Measurements from ENCODE around the gene SMIM41.
A peak's percentile ranks its signal among the peaks of the same experiment; 100 is the strongest.

SMIM41 gene

GRCh38 chr12:52067081-52067374 is 12.5 kb upstream of the SMIM41 start:
- DNase-seq (ENCODE audit: extremely low read depth, low read depth), result no peak
- no peak for TF ChIP-seq CTCF (IDR thresholded peaks at IDR 0.05; ENCODE audit: low read depth, low read length)

- DNase-seq (ENCODE audit: extremely low read depth, low read depth), result peak; percentile 92
- peak; percentile 83 for TF ChIP-seq CTCF (IDR thresholded peaks at IDR 0.05; ENCODE audit: low read depth, low read length)
Measured at GRCh38 chr12:52069327-52070184, 9.9 kb upstream of the SMIM41 start, which contains the start of gene ATG101. Gene ATG101 (plus strand): TSS chr12:52069978. CDS start chr12:52073651, 3,673 bp downstream.

- no peak for TF ChIP-seq CTCF (IDR thresholded peaks at IDR 0.05; ENCODE audit: low read depth, low read length)
- no peak for DNase-seq (ENCODE audit: extremely low read depth, low read depth)
Measured at GRCh38 chr12:52070185-52070925, 9.1 kb upstream of the SMIM41 start.

GRCh38 chr12:52073531-52074381 is 5.7 kb upstream of the SMIM41 start:
- DNase-seq (ENCODE audit: extremely low read depth, low read depth), result no peak
- no peak for TF ChIP-seq CTCF (IDR thresholded peaks at IDR 0.05; ENCODE audit: low read depth, low read length)

GRCh38 chr12:52074971-52075724 is 4.4 kb upstream of the SMIM41 start:
- TF ChIP-seq CTCF (IDR thresholded peaks at IDR 0.05; ENCODE audit: low read depth, low read length), result no peak
- no peak for DNase-seq (ENCODE audit: extremely low read depth, low read depth)

GRCh38 chr12:52076811-52077210 is 2.7 kb upstream of the SMIM41 start:
- no peak for TF ChIP-seq CTCF (IDR thresholded peaks at IDR 0.05; ENCODE audit: low read depth, low read length)
- DNase-seq (ENCODE audit: extremely low read depth, low read depth), result no peak

Measured in AG09319 (cell line).